AG10803 (cell line): ENCODE results near the gene RANBP10.
"Not testable (repeated sequence)": the region's sequence is repeated elsewhere in the genome, so short reads cannot be mapped to it uniquely, and the experiment has no call there.

Experiments
- DNase-seq: peaks from one replicate; pipeline ENCODE4 v3.0.0; 2010; ENCODE audit warnings: low read depth
- H3K4me3 ChIP-seq: 2 replicates; pipeline ENCODE4 v1.5.1; 2011; ENCODE audit warnings: mild to moderate bottlenecking, low read length, control low read depth
- TF ChIP-seq, protein P1 (sequence below): conservative IDR thresholded peaks from 2 replicates; pipeline ENCODE4 v1.5.1; 2011; ENCODE audit warnings: mild to moderate bottlenecking, low read length, control low read depth, inconsistent platforms

RANBP10 gene

GRCh38 chr16:67841198-67841815, 34.9 kb upstream of the RANBP10 start:
- peak overlapping the region; percentile 95 for H3K4me3 ChIP-seq
- DNase-seq = no peak
- TF ChIP-seq, protein P1, sequence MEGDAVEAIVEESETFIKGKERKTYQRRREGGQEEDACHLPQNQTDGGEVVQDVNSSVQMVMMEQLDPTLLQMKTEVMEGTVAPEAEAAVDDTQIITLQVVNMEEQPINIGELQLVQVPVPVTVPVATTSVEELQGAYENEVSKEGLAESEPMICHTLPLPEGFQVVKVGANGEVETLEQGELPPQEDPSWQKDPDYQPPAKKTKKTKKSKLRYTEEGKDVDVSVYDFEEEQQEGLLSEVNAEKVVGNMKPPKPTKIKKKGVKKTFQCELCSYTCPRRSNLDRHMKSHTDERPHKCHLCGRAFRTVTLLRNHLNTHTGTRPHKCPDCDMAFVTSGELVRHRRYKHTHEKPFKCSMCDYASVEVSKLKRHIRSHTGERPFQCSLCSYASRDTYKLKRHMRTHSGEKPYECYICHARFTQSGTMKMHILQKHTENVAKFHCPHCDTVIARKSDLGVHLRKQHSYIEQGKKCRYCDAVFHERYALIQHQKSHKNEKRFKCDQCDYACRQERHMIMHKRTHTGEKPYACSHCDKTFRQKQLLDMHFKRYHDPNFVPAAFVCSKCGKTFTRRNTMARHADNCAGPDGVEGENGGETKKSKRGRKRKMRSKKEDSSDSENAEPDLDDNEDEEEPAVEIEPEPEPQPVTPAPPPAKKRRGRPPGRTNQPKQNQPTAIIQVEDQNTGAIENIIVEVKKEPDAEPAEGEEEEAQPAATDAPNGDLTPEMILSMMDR = no peak

- TF ChIP-seq, protein P1 = no peak
- DNase-seq = no peak
- no peak overlapping the region for H3K4me3 ChIP-seq
These were observed 31.5 kb upstream of the RANBP10 start for GRCh38 chr16:67837811-67838210.

- not testable (repeated sequence) for DNase-seq, H3K4me3 ChIP-seq
These were observed 30.8 kb upstream of the RANBP10 start for GRCh38 chr16:67837190-67837589.

GRCh38 chr16:67834242-67834614, 27.9 kb upstream of the RANBP10 start:
- no peak for DNase-seq
- TF ChIP-seq, protein P1 = no peak
- peak overlapping the region; percentile 81 for H3K4me3 ChIP-seq

DNA sequence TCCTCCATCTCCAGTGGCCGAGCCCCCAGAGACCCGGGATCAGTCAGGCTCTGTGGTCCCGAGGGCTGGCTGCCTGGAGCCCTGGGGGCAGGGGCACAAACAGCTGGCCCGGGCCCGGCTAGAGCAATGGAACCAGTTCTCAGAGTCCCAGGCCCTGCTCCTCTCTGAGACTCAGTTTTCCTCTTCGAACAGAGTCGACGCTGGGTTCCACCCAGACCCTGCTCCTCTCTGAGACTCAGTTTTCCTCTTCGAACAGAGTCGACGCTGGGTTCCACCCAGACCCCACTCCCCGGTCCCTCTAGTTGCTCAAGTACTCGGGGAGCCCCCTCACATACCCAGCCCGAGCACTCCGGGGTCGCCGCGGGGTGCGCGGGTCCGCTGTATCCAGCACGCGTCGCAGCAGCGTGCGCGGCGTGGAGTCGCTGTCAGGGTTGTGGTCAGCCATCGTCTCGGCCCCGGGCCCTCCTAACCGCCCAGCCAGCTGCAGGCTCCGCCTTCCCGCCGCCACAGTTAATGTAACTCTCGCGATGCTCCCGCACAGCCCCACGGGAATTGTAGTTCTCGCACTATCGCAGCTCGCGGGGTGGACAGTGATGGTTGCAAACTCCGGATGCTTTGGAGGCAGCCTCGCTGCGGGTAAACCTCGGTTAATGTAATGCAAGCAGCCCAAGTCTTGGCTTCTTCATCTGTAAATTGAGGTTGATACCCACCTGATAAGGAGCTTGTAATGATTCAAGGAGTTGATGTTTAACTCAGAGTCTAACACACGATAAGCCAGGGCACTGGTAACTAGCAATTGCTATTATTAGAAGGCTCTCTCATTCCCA, 27.3 kb upstream of the RANBP10 start:
- TF ChIP-seq, protein P1 = no peak
- H3K4me3 ChIP-seq = peak overlapping the region; percentile 81
- peak; percentile 82 for DNase-seq

DNA sequence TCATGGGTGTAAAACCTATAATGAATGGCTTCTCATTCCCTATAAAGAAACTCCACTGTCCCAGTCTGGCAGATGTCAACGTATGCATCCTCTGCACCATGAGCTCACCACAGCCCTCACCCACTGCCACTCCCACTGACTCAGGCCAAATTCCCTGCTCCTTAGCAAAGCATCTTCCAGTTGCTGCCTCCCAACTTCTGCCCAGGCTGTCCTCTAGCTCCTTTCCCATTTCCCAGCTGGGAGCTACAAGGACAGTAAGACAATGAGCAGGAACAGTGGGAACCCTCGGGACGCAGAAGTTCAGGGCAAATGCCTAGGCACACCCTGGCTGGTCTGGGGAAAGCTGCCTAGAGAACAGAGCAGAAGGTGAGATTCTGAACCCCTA, 26.7 kb upstream of the RANBP10 start:
- DNase-seq = peak; percentile 71
- H3K4me3 ChIP-seq = peak overlapping the region; percentile 81
- TF ChIP-seq, protein P1 = no peak

- no peak for DNase-seq
- TF ChIP-seq, protein P1 = no peak
- no peak overlapping the region for H3K4me3 ChIP-seq
These were observed 22.3 kb upstream of the RANBP10 start for GRCh38 chr16:67828651-67829050.
